GM18498 (cell line): ENCODE measurements around the gene BICC1.

Source experiments
- ATAC-seq: cut with Tn5 transposase; IDR thresholded peaks from one replicate; pipeline ENCODE4 v1.9.1; 2021; ENCODE audit warnings: mild to moderate bottlenecking, moderate library complexity; ENCODE audit not compliant: unreplicated experiment

Gene BICC1

DNA sequence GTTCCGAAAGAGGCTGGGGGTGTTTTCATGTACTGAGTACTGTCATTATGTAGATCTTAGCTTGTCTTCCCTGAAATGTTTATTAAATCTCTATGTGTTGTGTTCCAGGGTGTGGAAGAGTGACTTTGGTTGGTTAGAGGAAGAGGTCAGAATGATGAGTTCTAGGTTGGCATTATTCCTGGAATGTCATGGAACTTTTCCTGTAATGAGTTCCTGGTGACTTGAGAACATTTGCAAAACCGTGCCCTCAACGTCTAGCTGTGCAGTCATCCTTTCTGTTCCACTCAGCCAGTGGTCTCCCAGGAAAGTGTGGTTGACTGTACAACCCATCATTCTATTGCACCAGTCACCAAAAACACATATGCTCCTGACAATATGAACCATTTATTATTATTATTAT is 129.6 kb downstream of the BICC1 start:
- ATAC-seq: no peak

- no peak for ATAC-seq
These were observed 130.3 kb downstream of the BICC1 start for GRCh38 chr10:58642916-58643428.

GRCh38 chr10:58644311-58644710 is 131.6 kb downstream of the BICC1 start:
- ATAC-seq: no peak

GRCh38 chr10:58645416-58646146 is 132.9 kb downstream of the BICC1 start:
- no peak for ATAC-seq

GRCh38 chr10:58647376-58648112 is 134.9 kb downstream of the BICC1 start:
- ATAC-seq: no peak

DNA sequence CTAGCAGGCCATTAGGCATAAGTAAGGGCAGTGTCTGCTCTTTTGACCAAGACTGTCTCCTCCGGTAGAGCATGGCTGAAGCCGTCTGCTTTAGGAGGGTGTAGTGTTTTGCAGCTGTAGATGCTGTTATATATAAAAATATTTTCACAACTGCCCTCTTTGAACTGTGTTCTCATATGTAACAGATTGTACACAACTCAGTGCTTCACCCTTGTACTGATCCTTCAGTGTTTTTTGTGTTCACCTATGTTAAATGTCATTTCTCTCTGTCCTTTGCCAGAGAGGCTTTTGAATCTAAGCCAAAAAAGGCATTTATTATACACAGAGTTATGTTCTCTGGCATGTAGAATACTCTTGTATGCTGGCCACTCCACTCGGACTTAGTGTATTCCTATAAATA is 135.5 kb downstream of the BICC1 start:
- no peak for ATAC-seq

- ATAC-seq: no peak
These were observed 138.4 kb downstream of the BICC1 start for GRCh38 chr10:58651040-58651439.

GRCh38 chr10:58651742-58652141 is 139.1 kb downstream of the BICC1 start:
- ATAC-seq: no peak

DNA sequence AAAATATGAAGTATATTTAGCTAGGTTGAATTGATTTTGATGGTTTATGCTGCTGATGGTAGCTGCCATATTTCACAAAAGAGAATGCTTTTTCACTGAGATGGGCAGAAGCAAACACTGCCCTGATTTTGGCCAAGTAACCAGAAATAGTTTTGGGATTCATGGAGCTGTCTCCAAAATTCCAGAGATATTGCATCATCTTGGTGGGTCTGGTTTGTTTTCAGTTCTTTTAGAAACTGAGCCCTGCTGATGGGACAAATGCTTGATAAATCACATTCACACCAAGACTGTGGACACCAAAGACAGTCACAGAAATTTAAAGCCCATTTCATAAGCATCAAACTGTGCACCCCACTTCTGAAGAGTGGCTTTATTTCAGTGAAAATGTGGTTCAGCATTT is 140.5 kb downstream of the BICC1 start:
- no peak for ATAC-seq

- ATAC-seq: no peak
These were observed 148.0 kb downstream of the BICC1 start for GRCh38 chr10:58660575-58661255.

DNA sequence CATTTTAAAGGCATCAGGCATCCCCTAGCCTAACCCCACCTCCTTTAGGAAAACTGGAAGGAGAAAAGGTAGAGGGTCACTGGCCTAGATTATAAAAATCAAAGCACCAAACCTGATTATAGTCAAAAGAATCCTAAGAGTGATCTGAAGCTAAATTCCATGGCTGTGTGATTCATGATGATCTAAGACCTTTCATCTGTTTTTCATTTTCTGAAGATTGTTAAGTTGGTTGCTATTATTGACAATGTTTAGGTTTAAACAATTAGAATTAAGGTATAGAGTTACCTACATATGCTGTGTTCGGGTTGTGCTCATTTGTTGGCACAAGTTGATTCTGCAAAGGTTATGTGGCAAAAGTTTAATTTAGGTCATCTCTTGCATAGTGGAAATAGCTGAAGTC is 148.7 kb downstream of the BICC1 start:
- ATAC-seq: no peak

DNA sequence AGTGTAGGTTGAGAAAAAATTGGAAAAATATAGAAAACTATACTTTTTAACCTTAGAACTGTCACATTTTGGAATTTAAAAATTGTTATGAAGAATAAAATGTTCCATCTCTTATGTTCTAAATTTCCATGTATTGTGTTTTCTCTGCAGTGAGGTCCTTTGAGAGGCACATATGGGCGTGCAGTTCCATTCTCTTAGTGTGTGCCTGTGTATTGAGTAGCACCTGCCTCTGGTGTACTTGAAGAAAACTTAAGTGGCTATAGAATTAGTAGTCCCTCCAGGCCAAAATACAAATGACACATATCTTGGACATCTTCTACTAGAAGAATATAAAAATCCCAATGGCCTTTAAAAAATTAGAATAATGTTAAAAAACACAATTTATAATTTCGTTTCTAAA is 149.2 kb downstream of the BICC1 start:
- no peak for ATAC-seq

DNA sequence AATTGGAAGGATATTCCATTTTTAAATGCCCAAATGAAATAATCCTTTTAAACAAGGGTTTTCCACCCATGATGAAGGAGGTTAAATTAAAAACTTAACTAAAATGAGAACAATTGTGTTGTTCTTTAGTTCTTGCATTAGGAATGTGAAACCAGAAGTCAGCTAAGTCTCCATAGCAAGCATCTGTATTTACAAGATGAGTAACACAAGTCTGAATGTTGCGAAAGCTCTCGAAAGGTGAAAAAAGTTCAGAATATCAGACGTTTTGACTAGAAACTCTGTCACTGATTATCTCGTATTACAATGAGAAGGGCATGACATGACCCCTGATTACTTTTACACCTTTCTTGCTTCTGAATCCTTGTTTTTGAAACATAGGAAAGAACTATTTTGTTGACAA is 149.6 kb downstream of the BICC1 start:
- no peak for ATAC-seq

- ATAC-seq: no peak
These were observed 152.7 kb downstream of the BICC1 start for GRCh38 chr10:58665361-58665760.

DNA sequence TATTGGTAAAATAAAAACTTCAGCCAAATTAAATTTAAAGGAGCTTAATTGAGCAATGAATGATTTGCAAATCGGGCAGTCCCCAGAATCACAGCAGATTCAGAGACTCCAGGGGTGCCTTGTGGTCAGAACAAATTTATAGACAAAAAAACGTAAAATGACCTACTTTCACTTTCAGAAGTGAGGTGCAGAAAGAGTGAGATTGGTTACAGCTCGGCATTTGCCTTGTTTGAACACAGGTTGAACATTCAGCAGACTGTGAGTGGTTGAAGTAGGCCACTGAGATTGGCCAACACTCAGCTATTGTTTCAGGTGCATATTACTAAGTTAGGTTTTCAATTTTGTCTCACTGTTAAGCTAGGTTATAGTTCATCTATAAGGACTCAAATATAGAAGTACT is 153.4 kb downstream of the BICC1 start:
- no peak for ATAC-seq

DNA sequence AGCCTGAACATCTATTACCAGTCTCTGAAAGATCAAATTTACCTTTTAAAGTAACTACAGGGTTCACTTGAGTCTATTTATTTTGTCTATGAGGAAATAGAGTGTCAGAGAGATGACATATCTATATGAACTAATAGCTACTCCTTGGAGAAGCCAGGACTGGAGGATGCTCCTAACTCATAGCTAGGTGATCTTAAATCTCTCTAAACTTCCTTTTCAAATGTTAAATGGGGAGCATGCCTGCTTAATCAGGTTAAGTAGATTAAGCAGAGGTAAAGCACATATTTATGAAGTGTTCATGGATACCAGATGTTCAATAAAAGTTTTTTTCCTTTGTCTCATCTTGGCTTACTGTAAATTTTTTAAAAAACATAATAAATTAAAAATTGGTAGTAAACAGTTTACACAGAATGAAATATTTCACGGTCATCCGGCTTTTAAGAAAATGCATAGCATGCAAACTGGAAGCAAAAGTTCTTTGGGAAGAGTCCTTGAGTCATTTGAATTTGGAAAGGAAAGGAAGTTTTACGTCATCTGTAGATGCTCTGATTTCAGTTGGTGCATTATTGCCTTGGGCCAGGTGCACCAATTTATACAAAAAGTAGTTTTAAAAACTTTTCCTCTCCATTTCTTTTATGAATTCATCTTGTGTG is 155.1 kb downstream of the BICC1 start:
- no peak for ATAC-seq

GRCh38 chr10:58672845-58673244 is 160.2 kb downstream of the BICC1 start:
- ATAC-seq: no peak

- no peak for ATAC-seq
These were observed 161.6 kb downstream of the BICC1 start for GRCh38 chr10:58674251-58674650.

- ATAC-seq: no peak
These were observed 162.6 kb downstream of the BICC1 start for GRCh38 chr10:58675321-58675720.

DNA sequence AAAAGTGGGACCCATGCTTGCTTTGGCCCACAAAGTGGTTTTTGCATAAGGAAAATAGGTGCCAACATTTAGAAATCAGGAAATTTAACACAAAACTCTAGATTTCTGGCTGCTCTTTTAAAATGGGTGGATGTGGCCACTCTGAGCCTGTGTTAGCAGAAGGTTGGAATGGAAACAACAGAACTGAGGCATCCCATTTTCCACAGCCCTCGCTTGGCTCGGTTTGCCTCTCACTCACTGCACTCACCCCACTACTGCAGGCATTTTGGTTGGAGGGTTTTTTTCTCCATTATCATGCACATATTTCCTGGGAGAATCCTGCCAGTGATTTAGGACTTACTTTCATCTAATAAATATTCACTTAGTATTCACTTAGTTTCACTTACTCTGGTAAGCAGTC is 178.9 kb downstream of the BICC1 start:
- no peak for ATAC-seq

- no peak for ATAC-seq
These were observed 181.2 kb downstream of the BICC1 start for GRCh38 chr10:58693919-58694318.
